HepG2 (cell line): ENCODE data around the gene ODC1. TPM values are rescaled to one million over a fixed set of nuclear protein-coding genes. Genes with fewer than 3 reads are reported as not detected.
A peak's percentile ranks its signal among the peaks of the same experiment; 100 is the strongest.

Source experiments
- BCL6 ChIP-seq: IDR thresholded peaks from 2 replicates; pipeline ENCODE4 v1.6.1; 2016; ENCODE audit warnings: missing genetic modification reagents, missing compliant biosample characterization
- CBFB ChIP-seq: sonication (generic); formaldehyde crosslinking; IDR thresholded peaks from 2 replicates; pipeline ENCODE4 v1.4.0; 2020; ENCODE audit warnings: missing genetic modification reagents
- DNMT1 ChIP-seq: sonication (generic); formaldehyde crosslinking; IDR thresholded peaks from 2 replicates; pipeline ENCODE4 v1.5.1; 2020; ENCODE audit warnings: mild to moderate bottlenecking, missing genetic modification reagents
- DNMT3B ChIP-seq: conservative IDR thresholded peaks from 2 replicates; pipeline ENCODE4 v1.6.1; 2016; ENCODE audit warnings: missing biosample characterization, control low read depth
- FOXM1 ChIP-seq: sonication (generic); formaldehyde crosslinking; IDR thresholded peaks from 2 replicates; pipeline ENCODE4 v1.5.0; 2020; ENCODE audit warnings: missing genetic modification reagents
- GTF3A ChIP-seq: sonication (generic); formaldehyde crosslinking; conservative IDR thresholded peaks from 2 replicates; pipeline ENCODE4 v1.4.0; 2020; ENCODE audit warnings: mild to moderate bottlenecking, missing genetic modification reagents
- HMG20A ChIP-seq: IDR thresholded peaks from 2 replicates; pipeline ENCODE4 v1.6.1; 2016; ENCODE audit warnings: borderline replicate concordance
- MED8 ChIP-seq: sonication (generic); formaldehyde crosslinking; IDR thresholded peaks from 2 replicates; pipeline ENCODE4 v1.8.1; 2023; ENCODE audit warnings: mild to moderate bottlenecking, missing genetic modification reagents; ENCODE audit not compliant: insufficient replicate concordance
- MYC ChIP-seq: sonication (generic); formaldehyde crosslinking; IDR thresholded peaks from 2 replicates; pipeline ENCODE4 v1.9.0; 2021; ENCODE audit warnings: missing genetic modification reagents, borderline replicate concordance
- PCBP2 ChIP-seq: fragments of 200-400 bp; formaldehyde crosslinking; optimal IDR thresholded peaks from 2 replicates; pipeline ENCODE3; 2018; ENCODE audit warnings: low read length, low read depth; ENCODE audit not compliant: poor library complexity, severe bottlenecking
- POLR2AphosphoS5 ChIP-seq: IDR thresholded peaks from 2 replicates; pipeline ENCODE4 v1.6.1; 2012; ENCODE audit warnings: low read depth, low read length
- SRSF1 ChIP-seq: fragments of 200-400 bp; formaldehyde crosslinking; optimal IDR thresholded peaks from 2 replicates; pipeline ENCODE3; 2017; ENCODE audit warnings: mild to moderate bottlenecking, low read depth, low read length, moderate library complexity
- TARDBP ChIP-seq: sonication (generic); formaldehyde crosslinking; IDR thresholded peaks from 2 replicates; pipeline ENCODE4 v1.8.0; 2022; ENCODE audit warnings: mild to moderate bottlenecking, missing genetic modification reagents
- ZBTB3 ChIP-seq: sonication (generic); formaldehyde crosslinking; IDR thresholded peaks from 2 replicates; pipeline ENCODE4 v1.4.0; 2020; ENCODE audit warnings: low read depth, mild to moderate bottlenecking, moderate library complexity, missing genetic modification reagents, borderline replicate concordance
- ZBTB38 ChIP-seq: sonication (generic); formaldehyde crosslinking; IDR thresholded peaks from 2 replicates; pipeline ENCODE4 v1.5.1; 2020; ENCODE audit warnings: mild to moderate bottlenecking, missing genetic modification reagents
- ZFP62 ChIP-seq: sonication (generic); formaldehyde crosslinking; IDR thresholded peaks from 2 replicates; pipeline ENCODE4 v1.4.0; 2020; ENCODE audit warnings: missing genetic modification reagents
- ZFP82 ChIP-seq: sonication (generic); formaldehyde crosslinking; IDR thresholded peaks from 2 replicates; pipeline ENCODE4 v1.5.1; 2020; ENCODE audit warnings: mild to moderate bottlenecking, missing genetic modification reagents, borderline replicate concordance
- ZKSCAN5 ChIP-seq: sonication (generic); formaldehyde crosslinking; IDR thresholded peaks from 2 replicates; pipeline ENCODE4 v1.5.1; 2020; ENCODE audit warnings: mild to moderate bottlenecking, missing genetic modification reagents
- ZNF138 ChIP-seq: sonication (generic); formaldehyde crosslinking; IDR thresholded peaks from 2 replicates; pipeline ENCODE4 v1.5.0; 2020; ENCODE audit warnings: mild to moderate bottlenecking, low read depth, missing genetic modification reagents
- ZNF18 ChIP-seq: sonication (generic); formaldehyde crosslinking; IDR thresholded peaks from 2 replicates; pipeline ENCODE4 v1.8.0; 2022; ENCODE audit warnings: mild to moderate bottlenecking, missing genetic modification reagents; ENCODE audit not compliant: insufficient replicate concordance
- ZNF275 ChIP-seq: sonication (generic); formaldehyde crosslinking; IDR thresholded peaks from 2 replicates; pipeline ENCODE4 v1.8.0; 2022; ENCODE audit warnings: missing genetic modification reagents, mild to moderate bottlenecking, inconsistent platforms, borderline replicate concordance
- ZNF296 ChIP-seq: sonication (generic); formaldehyde crosslinking; conservative IDR thresholded peaks from 2 replicates; pipeline ENCODE4 v1.5.0; 2020; ENCODE audit warnings: mild to moderate bottlenecking, missing genetic modification reagents
- ZNF33B ChIP-seq: sonication (generic); formaldehyde crosslinking; IDR thresholded peaks from 2 replicates; pipeline ENCODE4 v1.5.1; 2020; ENCODE audit warnings: mild to moderate bottlenecking, missing genetic modification reagents
- ZNF383 ChIP-seq: sonication (generic); formaldehyde crosslinking; IDR thresholded peaks from 2 replicates; pipeline ENCODE4 v1.4.0; 2020; ENCODE audit warnings: missing genetic modification reagents, mild to moderate bottlenecking, borderline replicate concordance
- ZNF503 ChIP-seq: sonication (generic); formaldehyde crosslinking; IDR thresholded peaks from 2 replicates; pipeline ENCODE4 v1.4.0; 2020; ENCODE audit warnings: missing genetic modification reagents
- ZNF674 ChIP-seq: sonication (generic); formaldehyde crosslinking; IDR thresholded peaks from 2 replicates; pipeline ENCODE4 v1.5.0; 2020; ENCODE audit warnings: low read depth, mild to moderate bottlenecking, missing genetic modification reagents
- ZNF740 ChIP-seq: sonication (generic); formaldehyde crosslinking; IDR thresholded peaks from 2 replicates; pipeline ENCODE4 v1.4.0; 2020; ENCODE audit warnings: missing genetic modification reagents
- polyA plus RNA-seq, 8 experiments: library from polyadenylated mRNA; depleted of rRNA in 3 of 8; stranded (reverse) in 7 of 8; unstranded in 1 of 8; fragments of >200 nt; fragmentation: Illumina TruSeq in 4 of 8; extraction: Trizol in 4 of 8; gene quantifications; 2 replicates each; pipeline versions ENCODE4 v1.2.1 to v1.2.3, GENCODE V29; 2011 to 2016; ENCODE audit warnings: low read depth in 4 of 8, missing spikeins in 1 of 8, mixed read lengths in 1 of 8; ENCODE audit not compliant: insufficient read depth in 1 of 8
- total RNA-seq, 5 experiments: library from RNA; depleted of rRNA; stranded (reverse); fragments of >200 nt; fragmentation: Illumina TruSeq; extraction: Trizol; gene quantifications; 2 replicates each; pipeline ENCODE4 v1.2.3, GENCODE V29; 2016; ENCODE audit warnings: low read depth in 1 of 5

Gene ODC1
- total and polyA plus RNA-seq, 2 of the 13 experiments (the other 11 are each of a cell fraction or from before 2014, with no cell fraction given) = 142 to 371 TPM

- TF ChIP-seq ZNF503 (no peak), ZBTB3 (CRISPR knock-in tag) (no peak), ZNF296 (no peak), ZNF33B (CRISPR knock-in tag) (no peak), BCL6 (CRISPR knock-in tag) (no peak), GTF3A (CRISPR knock-in tag) (0 out of 2 replicates have a peak, but pooled peaks have one; percentile 1), POLR2AphosphoS5 (no peak), DNMT1 (CRISPR knock-in tag) (0 out of 2 replicates have a peak, but pooled peaks have one; percentile 56), ZKSCAN5 (CRISPR knock-in tag) (no peak), ZNF740 (CRISPR knock-in tag) (no peak), HMG20A (no peak), FOXM1 (no peak), SRSF1 (no peak), ZNF275 (CRISPR knock-in tag) (no peak), ZNF138 (CRISPR knock-in tag) (0 out of 2 replicates have a peak, but pooled peaks have one; percentile 14), ZNF18 (CRISPR knock-in tag) (peak; percentile 47), ZFP82 (CRISPR knock-in tag) (no peak), ZBTB38 (peak; percentile 89), ZFP62 (CRISPR knock-in tag) (no peak), PCBP2 (no peak), CBFB (CRISPR knock-in tag) (no peak), MED8 (no peak), ZNF674 (CRISPR knock-in tag) (no peak), TARDBP (CRISPR knock-in tag) (no peak), MYC (CRISPR knock-in tag) (no peak), DNMT3B (CRISPR knock-in tag) (no peak), ZNF383 (CRISPR knock-in tag) (no peak)
Measured at GRCh38 chr2:10402062-10402585, 46.0 kb downstream of the ODC1 start (continued).
